ENCODE data around the gene BCL2L13.

Gene BCL2L13

GRCh38 chr22:17672417-17672991 lies 33.9 kb downstream of the BCL2L13 start:
- ChIA-PET POLR2A (interaction anchor here (2.0 kb wide), 1 partner anchor 61 kb away, joined by 5 read pairs; no protein-coding TSS in a partner anchor), CTCF (interaction anchor here (1.3 kb wide), 1 partner anchor 20 kb away, joined by 6 read pairs; no protein-coding TSS in a partner anchor)
- DNase-seq (ENCODE audit: low read depth, low spot score), result no peak
- TF ChIP-seq CTCF (IDR thresholded peaks at IDR 0.05; ENCODE audit: insufficient read depth, low read length, missing control alignments), result no peak
- H3K4me3 ChIP-seq (ENCODE audit: low read depth, low read length), result no peak overlapping the region

GRCh38 chr22:17674152-17674551 lies 35.6 kb downstream of the BCL2L13 start:
- TF ChIP-seq CTCF (IDR thresholded peaks at IDR 0.05; ENCODE audit: insufficient read depth, low read length, missing control alignments), result no peak
- no peak overlapping the region for H3K4me3 ChIP-seq (ENCODE audit: low read depth, low read length)
- ChIA-PET CTCF (no interaction called here), POLR2A (interaction anchor here (0.6 kb wide), 1 partner anchor 98 kb away, joined by 3 read pairs; no protein-coding TSS in a partner anchor)
- DNase-seq (ENCODE audit: low read depth, low spot score), result no peak

- TF ChIP-seq CTCF (IDR thresholded peaks at IDR 0.05; ENCODE audit: insufficient read depth, low read length, missing control alignments), result no peak
- CTCF ChIA-PET, result interaction anchor here (0.8 kb wide), 1 partner anchor 14 kb away, joined by 3 read pairs; no protein-coding TSS in a partner anchor
- POLR2A ChIA-PET, result interaction anchor here (0.6 kb wide), 2 partner anchors 14 to 54 kb away, joined by 3 read pairs; no protein-coding TSS in a partner anchor
- no peak for DNase-seq (ENCODE audit: low read depth, low spot score)
- no peak overlapping the region for H3K4me3 ChIP-seq (ENCODE audit: low read depth, low read length)
Observed at GRCh38 chr22:17675584-17675983, 37.0 kb downstream of the BCL2L13 start.

- TF ChIP-seq CTCF (IDR thresholded peaks at IDR 0.05; ENCODE audit: insufficient read depth, low read length, missing control alignments), result no peak
- no peak overlapping the region for H3K4me3 ChIP-seq (ENCODE audit: low read depth, low read length)
- CTCF ChIA-PET, result no interaction called here
- DNase-seq (ENCODE audit: low read depth, low spot score), result no peak
- POLR2A ChIA-PET, result no interaction called here
Observed at GRCh38 chr22:17678817-17679385, 40.3 kb downstream of the BCL2L13 start.

GRCh38 chr22:17684245-17684644 lies 45.7 kb downstream of the BCL2L13 start:
- no peak for TF ChIP-seq CTCF (IDR thresholded peaks at IDR 0.05; ENCODE audit: insufficient read depth, low read length, missing control alignments)
- no peak overlapping the region for H3K4me3 ChIP-seq (ENCODE audit: low read depth, low read length)
- ChIA-PET CTCF (no interaction called here), POLR2A (no interaction called here)
- no peak for DNase-seq (ENCODE audit: low read depth, low spot score)

GRCh38 chr22:17692841-17693240 lies 54.3 kb downstream of the BCL2L13 start:
- CTCF ChIA-PET, result interaction anchor here (0.9 kb wide), 1 partner anchor 134 kb away, joined by 3 read pairs; no protein-coding TSS in a partner anchor
- POLR2A ChIA-PET, result no interaction called here
- no peak for TF ChIP-seq CTCF (IDR thresholded peaks at IDR 0.05; ENCODE audit: insufficient read depth, low read length, missing control alignments)
- no peak for DNase-seq (ENCODE audit: low read depth, low spot score)
- no peak overlapping the region for H3K4me3 ChIP-seq (ENCODE audit: low read depth, low read length)
